ENCODE data around the gene SETD9.

GRCh38 chr5:56947052-56947451, 37.7 kb downstream of the SETD9 start:
- TF ChIP-seq, protein P1, sequence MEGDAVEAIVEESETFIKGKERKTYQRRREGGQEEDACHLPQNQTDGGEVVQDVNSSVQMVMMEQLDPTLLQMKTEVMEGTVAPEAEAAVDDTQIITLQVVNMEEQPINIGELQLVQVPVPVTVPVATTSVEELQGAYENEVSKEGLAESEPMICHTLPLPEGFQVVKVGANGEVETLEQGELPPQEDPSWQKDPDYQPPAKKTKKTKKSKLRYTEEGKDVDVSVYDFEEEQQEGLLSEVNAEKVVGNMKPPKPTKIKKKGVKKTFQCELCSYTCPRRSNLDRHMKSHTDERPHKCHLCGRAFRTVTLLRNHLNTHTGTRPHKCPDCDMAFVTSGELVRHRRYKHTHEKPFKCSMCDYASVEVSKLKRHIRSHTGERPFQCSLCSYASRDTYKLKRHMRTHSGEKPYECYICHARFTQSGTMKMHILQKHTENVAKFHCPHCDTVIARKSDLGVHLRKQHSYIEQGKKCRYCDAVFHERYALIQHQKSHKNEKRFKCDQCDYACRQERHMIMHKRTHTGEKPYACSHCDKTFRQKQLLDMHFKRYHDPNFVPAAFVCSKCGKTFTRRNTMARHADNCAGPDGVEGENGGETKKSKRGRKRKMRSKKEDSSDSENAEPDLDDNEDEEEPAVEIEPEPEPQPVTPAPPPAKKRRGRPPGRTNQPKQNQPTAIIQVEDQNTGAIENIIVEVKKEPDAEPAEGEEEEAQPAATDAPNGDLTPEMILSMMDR (IDR thresholded peaks at IDR 0.05): no peak
- no peak for TF ChIP-seq POLR2A (IDR thresholded peaks at IDR 0.05)

All from lower leg skin (tissue), 3 donors.